Activated T-cell treated with anti-CD3 and anti-CD28 coated beads for 48 hours (primary cell): Measurements from ENCODE around the gene KRT26.
A peak's percentile ranks its signal among the peaks of the same experiment; 100 is the strongest.
"Not testable (repeated sequence)": the region's sequence is repeated elsewhere in the genome, so short reads cannot be mapped to it uniquely, and the experiment has no call there.

ENCODE experiments used
- DNase-seq: peaks from one replicate; pipeline ENCODE4 v3.0.0-alpha.2; 2020; ENCODE audit warnings: low read depth

Gene KRT26

DNA sequence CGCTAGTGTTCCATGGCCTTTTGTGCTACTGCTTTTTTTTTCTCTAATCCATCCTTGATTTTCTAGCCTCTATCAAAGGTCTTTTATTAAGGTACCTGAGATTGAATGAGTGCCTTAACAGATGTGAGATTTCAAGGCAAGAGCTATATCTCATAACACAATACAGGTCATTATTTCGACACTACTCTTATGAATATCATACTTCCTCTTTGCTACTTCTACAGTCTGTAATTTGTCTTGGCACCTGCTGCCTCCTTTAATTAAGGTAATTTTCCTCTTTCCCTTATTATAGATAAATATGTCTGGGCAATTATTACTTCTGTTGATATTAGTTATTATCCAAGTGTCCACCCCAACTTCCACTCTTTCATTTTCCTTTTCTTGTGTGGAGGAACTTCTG, 22.5 kb upstream of the KRT26 start:
- DNase-seq: no peak

GRCh38 chr17:40793832-40794231, 21.8 kb upstream of the KRT26 start:
- no peak for DNase-seq

- no peak for DNase-seq
These were observed 19.9 kb upstream of the KRT26 start for GRCh38 chr17:40791787-40792436.

DNA sequence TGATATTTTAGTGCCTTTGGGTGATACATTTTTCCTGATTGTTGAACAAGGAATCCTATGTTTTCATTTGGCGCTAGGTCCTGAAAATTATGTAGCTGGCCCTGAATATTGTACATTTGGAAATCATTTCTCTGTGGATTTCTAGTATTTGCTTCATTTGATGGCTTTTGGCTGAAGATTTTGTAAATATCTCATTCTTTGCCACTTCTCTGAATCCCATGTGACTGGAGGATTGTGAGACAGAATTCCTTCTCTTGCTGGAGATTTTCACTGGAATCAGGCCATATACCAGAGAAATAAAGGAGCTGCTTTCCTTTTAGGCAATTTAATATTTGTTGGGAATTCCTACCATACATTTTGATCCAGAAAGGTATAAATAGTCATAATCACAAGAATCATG, 19.1 kb upstream of the KRT26 start:
- DNase-seq: no peak

DNA sequence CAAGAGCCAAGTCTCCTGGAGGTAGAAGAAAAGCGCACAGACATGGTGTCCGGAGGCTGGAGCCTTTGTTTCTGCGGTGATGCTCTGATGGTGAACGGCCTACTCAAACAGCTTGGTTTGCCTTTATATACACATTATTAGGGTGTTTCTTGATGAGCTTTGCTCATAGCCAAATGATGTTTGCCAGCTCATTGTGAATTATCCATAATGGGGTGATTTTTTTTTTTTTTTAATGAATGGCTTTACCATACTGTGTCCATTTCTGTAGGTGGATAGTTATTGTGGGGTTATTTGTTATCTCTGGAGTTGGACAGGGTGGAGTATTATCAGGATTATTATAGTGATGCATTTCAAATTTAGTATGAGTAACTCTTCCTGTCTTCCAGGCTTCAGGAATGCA, 10.4 kb upstream of the KRT26 start, which contains the start of gene KRT27:
Gene KRT27, minus strand, starts transcription at position 101 of the 400 bp plus-strand sequence. Its CDS starts 57 bp downstream, at position 44.
- DNase-seq: no peak

DNA sequence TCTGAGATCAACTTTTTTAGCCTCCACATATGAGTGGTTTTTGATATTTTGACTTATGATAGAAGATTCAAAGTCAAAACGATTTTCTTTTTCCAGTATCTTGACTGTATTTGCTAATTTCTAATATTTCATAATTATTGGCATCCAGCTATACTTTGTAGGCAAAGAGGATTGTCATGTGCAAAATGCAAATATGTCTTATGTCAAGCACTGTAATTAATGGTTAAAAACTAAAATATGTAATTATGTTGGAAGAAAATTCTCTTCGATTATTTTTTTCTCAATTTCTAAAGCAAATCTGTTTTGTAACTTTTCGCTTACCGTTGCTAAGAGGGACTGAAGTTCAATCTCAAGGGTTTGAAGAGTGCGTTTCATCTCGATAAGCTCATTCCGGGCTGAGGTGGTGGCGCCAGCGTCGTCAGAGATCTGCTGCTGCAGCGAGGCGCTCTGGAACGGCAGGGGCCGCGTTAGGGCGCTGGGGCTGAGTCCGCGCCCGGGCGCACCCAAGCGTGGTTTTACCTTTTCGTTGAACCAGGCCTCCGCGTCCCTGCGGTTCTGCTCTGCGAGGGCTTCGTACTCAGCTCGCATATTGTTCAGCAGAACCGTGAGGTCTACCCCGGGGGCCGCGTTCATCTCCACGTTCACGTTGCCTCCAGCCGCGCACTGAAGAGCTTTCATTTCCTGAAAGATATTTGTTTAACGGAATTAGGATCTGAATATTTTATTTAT, 7.3 kb upstream of the KRT26 start:
- peak; percentile 16 for DNase-seq

DNA sequence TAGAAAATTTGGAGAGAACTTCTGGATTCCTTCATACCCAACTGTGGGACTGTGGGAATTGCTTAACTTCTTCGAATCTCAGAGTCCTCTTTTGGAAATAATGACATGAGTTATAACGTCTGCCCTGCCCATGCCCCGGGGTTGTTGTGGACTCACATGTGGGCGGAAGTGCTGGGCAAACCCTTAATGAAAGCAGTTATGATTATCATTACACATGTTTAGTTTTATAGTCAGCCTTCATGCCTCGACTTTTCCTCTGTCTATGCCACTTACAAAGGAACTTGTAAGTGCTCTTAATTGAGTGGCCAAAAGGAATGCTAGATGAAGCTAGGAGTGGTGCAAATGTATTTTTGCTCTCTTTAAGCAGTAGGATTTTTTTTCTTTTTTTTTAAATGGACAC, 6.5 kb upstream of the KRT26 start:
- no peak for DNase-seq

DNA sequence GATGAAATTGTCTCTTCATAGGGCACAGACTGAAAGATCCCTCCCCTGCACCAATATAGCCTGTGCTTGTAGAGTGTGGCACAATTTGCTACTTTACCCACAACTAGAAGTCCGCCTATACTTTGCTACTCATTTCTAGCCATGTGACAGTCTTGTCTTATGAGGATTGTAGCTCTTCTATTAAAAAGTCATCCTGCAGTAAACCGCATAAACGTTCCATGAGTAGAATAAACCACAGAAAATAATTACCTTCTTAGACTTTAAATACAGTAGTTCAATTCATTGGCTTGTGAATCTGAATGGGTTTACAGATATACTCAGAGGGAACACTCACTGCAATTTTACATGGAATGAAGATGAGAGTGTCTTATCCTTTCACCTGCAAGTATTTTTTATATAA, 6.0 kb upstream of the KRT26 start:
- DNase-seq: no peak

- no peak for DNase-seq
These were observed 5.5 kb upstream of the KRT26 start for GRCh38 chr17:40777459-40777858.

DNA sequence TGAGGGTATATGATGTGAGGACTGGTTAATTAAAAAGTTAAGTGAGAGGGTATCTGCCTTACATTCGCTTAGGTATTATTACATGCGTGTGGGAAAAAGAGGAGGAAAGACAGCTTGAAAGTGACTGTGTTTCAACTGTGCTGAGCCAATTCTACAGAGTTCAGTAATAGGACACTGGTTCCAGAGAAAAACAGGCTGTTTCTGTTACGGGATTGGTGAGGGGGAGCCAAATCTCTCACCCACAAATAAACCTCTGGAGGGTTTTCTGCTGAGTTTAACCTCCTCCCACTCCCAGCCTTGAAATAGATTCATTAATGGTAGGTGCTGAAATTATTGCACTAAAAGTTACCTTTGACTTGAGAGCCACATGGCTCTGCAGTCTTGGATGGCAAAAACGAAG, 3.9 kb upstream of the KRT26 start:
- DNase-seq: no peak

- no peak for DNase-seq
These were observed 6.3 kb downstream of the KRT26 start for GRCh38 chr17:40765657-40766056.

GRCh38 chr17:40763752-40764151, 8.2 kb downstream of the KRT26 start:
- DNase-seq: no peak

- no peak for DNase-seq
These were observed 11.6 kb downstream of the KRT26 start for GRCh38 chr17:40760105-40761016.

DNA sequence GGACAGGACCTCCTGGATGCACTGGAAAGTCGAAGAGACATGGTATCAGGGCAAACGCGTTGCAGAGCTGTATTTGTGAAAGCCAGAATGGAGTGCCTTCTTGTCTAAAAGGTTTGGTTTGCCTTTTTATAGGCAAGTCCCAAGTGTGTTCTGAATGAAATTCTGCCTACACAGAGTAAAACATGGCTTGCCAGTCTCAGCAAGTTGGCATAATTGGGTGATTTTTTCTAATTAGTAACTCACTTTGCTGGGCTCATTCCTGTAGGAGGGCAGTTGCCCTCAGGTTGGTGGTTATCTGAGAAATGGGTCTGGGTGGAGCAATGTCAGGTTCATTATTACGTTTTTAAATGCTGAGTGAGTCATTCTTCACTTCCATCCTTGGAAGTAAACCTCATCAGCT, 16.8 kb downstream of the KRT26 start, which contains the start of gene KRT25:
Gene KRT25, minus strand, starts transcription at position 101 of the 400 bp plus-strand sequence. Its CDS starts 60 bp downstream, at position 41.
- no peak for DNase-seq

DNA sequence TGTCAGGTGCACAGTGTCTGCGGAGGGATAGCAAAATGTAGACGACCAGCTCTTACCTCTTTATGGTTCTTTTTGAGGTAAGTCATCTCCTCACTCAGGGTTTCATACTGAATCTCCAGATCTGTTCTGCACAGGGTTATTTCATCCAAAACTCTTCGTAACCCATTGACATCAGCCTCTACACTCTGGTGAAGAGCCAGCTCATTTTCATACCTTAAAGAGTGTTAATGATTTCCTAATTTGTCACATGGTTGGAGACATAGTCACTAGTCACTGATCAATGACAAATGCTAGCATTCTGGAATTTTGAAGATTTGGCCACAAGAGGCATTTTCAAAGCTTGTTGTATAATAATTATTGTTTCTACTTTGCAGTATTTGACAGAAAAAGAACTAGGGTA, 18.2 kb downstream of the KRT26 start:
- DNase-seq: no peak

- no peak for DNase-seq
These were observed 20.9 kb downstream of the KRT26 start for GRCh38 chr17:40751065-40751464.

DNA sequence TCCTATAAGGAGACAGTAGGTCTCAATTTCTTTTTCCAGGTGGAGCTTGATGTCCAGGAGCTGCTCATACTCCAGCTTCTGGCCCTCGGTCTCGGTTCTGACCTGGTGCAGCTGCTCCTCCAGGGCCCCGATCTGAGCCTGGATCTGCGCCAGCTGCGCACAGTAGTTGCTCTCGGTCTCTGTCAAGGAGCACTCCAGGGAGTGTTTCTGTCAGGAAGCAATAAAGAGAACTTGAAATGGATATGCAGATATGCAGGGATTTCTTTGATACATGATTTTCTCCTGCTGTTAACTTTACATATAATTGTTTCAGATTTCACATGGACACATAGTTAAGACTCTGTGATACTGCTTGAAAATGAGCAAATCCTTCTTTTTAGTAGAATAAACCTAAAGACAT, 21.6 kb downstream of the KRT26 start:
- DNase-seq: no peak

DNA sequence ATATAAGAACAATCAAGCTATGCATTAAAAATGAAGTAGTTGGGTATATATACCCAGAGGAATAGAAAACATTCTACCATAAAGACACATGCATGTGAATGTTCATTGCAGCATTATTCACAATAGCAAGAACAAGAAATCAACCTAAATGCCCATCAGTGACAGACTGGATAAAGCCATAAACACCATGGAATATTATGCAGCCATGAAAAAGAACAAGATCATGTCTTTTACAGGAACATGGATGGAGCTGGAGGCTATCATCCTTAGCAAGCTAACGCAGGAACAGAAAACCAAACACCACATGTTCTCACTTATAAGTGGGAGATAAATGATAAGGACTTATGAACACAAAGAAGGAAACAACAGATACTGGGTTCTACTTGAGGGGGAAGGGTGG, 23.3 kb downstream of the KRT26 start:
- not testable (repeated sequence) for DNase-seq

DNA sequence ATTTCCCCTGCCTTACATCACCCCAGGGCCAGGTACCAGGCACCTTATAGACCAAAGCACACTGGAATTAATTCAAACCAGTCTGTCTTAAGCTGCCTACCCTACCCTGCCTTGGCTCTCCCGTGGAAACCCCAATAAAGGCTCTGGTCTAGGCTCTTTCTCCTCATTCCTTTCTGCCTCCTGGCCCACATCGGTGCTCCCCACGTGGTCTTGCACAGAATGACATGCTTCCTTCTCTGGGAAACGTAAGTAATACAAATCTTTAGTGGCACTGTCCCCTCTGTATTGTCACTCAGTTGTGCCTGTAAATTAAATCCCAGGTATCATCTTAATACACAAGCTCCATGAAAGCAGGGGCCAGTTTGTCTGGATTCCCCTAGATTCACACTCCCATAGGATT, 33.4 kb downstream of the KRT26 start:
- no peak for DNase-seq

DNA sequence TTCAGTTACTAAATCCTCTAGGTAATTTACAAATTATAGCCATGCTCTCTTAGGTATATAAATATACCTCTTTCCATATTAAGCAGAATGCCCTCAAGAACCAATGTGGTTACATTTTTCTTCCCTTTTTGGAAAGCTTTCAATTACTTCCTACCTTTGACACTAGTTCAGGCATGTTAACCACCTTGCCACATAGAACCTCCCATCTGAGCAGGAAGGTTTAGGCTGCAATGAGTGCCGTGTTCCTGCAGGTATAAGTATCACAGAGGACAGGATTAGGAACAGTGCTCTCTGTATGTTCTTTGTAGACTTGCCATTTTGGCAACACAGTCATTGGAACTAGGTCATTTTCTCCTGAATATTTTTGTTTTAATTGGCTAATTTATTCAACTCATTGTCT, 37.0 kb downstream of the KRT26 start:
- no peak for DNase-seq

GRCh38 chr17:40734018-40734417, 38.0 kb downstream of the KRT26 start:
- DNase-seq: no peak

- no peak for DNase-seq
These were observed 41.0 kb downstream of the KRT26 start for GRCh38 chr17:40730970-40731369.
